ENCODE measurements around the gene STMP1.
"Not testable (repeated sequence)": the region's sequence is repeated elsewhere in the genome, so short reads cannot be mapped to it uniquely, and the experiment has no call there.

The STMP1 gene

GRCh38 chr7:135662373-135663114 is at the start of gene STMP1:
Gene STMP1, plus strand, starts transcription at chr7:135662514.
- peak; percentile 98 for DNase-seq

- no peak for DNase-seq
Measured at GRCh38 chr7:135616136-135616535, 46.2 kb upstream of the STMP1 start.

- DNase-seq, result no peak
Measured at GRCh38 chr7:135617781-135618180, 44.5 kb upstream of the STMP1 start.

- no peak for DNase-seq
Measured at GRCh38 chr7:135618510-135618909, 43.8 kb upstream of the STMP1 start.

- no peak for DNase-seq
Measured at GRCh38 chr7:135620447-135620846, 41.9 kb upstream of the STMP1 start.

GRCh38 chr7:135620980-135621850 is 41.1 kb upstream of the STMP1 start:
- peak; percentile 67 for DNase-seq

GRCh38 chr7:135634191-135634878 is 28.0 kb upstream of the STMP1 start:
- no peak for DNase-seq

GRCh38 chr7:135639690-135640089 is 22.6 kb upstream of the STMP1 start:
- DNase-seq, result not testable (repeated sequence)

GRCh38 chr7:135644154-135644553 is 18.2 kb upstream of the STMP1 start:
- no peak for DNase-seq

GRCh38 chr7:135644729-135645128 is 17.6 kb upstream of the STMP1 start:
- DNase-seq, result no peak

- DNase-seq, result peak; percentile 62
Measured at GRCh38 chr7:135645296-135645904, 16.9 kb upstream of the STMP1 start.

- DNase-seq, result no peak
Measured at GRCh38 chr7:135647755-135648154, 14.6 kb upstream of the STMP1 start.

GRCh38 chr7:135648235-135648634 is 14.1 kb upstream of the STMP1 start:
- DNase-seq, result no peak

GRCh38 chr7:135650831-135651573 is 11.3 kb upstream of the STMP1 start:
- DNase-seq, result no peak

- DNase-seq, result no peak
Measured at GRCh38 chr7:135653340-135654080, 8.8 kb upstream of the STMP1 start.

- DNase-seq, result no peak
Measured at GRCh38 chr7:135658564-135658963, 3.8 kb upstream of the STMP1 start.

- DNase-seq, result no peak
Measured at GRCh38 chr7:135659159-135659846, 3.0 kb upstream of the STMP1 start.

- DNase-seq, result no peak
Measured at GRCh38 chr7:135661311-135662122, 797 bp upstream of the STMP1 start.

- DNase-seq, result no peak
Measured at GRCh38 chr7:135662123-135662372, 266 bp upstream of the STMP1 start.

GRCh38 chr7:135664046-135664589 is 1.8 kb downstream of the STMP1 start:
- DNase-seq, result no peak

All from RPMI8226 (cell line).